H9 (cell line): Measurements from ENCODE around the gene NUDT7. TPM values are rescaled to one million over a fixed set of nuclear protein-coding genes. Genes with fewer than 3 reads are reported as not detected.

Experiments
- DNase-seq: peaks from one replicate; pipeline ENCODE4 v3.0.0-alpha.2; 2017
- H2AFZ ChIP-seq: one replicate; pipeline ENCODE4 v1.6.1; 2013; ENCODE audit warnings: mild to moderate bottlenecking, low read length, control low read depth, moderate library complexity
- H2AK5ac ChIP-seq: 2 replicates; pipeline ENCODE4 v1.6.1; 2013; ENCODE audit warnings: low read length, control low read depth, mixed read lengths; ENCODE audit not compliant: insufficient read length
- H2BK120ac ChIP-seq: one replicate; pipeline ENCODE4 v1.6.1; 2013; ENCODE audit warnings: low read depth, mild to moderate bottlenecking, low read length, control low read depth, inconsistent platforms; ENCODE audit not compliant: poor library complexity, severe bottlenecking
- H2BK12ac ChIP-seq: 2 replicates; pipeline ENCODE4 v1.6.1; 2013; ENCODE audit warnings: low read length, control low read depth, mixed read lengths, low read depth; ENCODE audit not compliant: insufficient read length
- H2BK15ac ChIP-seq: 2 replicates; pipeline ENCODE4 v1.6.1; 2013; ENCODE audit warnings: low read depth, low read length, control low read depth
- H2BK20ac ChIP-seq: one replicate; pipeline ENCODE4 v1.6.1; 2013; ENCODE audit warnings: low read depth, mild to moderate bottlenecking, low read length, control low read depth, inconsistent platforms; ENCODE audit not compliant: poor library complexity, severe bottlenecking
- H2BK5ac ChIP-seq: 2 replicates; pipeline ENCODE4 v1.6.1; 2013; ENCODE audit warnings: low read length, control low read depth, mixed read lengths; ENCODE audit not compliant: insufficient read length
- H3K14ac ChIP-seq: 2 replicates; pipeline ENCODE4 v1.6.1; 2013; ENCODE audit warnings: low read length, control low read depth; ENCODE audit not compliant: insufficient read depth
- H3K18ac ChIP-seq: 2 replicates; pipeline ENCODE4 v1.6.1; 2013; ENCODE audit warnings: low read depth, mild to moderate bottlenecking, mixed read lengths, low read length, control low read depth; ENCODE audit not compliant: insufficient read length
- H3K23ac ChIP-seq: 2 replicates; pipeline ENCODE4 v1.6.1; 2013; ENCODE audit warnings: low read length, control low read depth, mixed read lengths, low read depth; ENCODE audit not compliant: insufficient read length
- H3K23me2 ChIP-seq: 2 replicates; pipeline ENCODE4 v1.6.1; 2013; ENCODE audit warnings: low read depth, mild to moderate bottlenecking, mixed read lengths, low read length, control low read depth; ENCODE audit not compliant: insufficient read length, poor library complexity, severe bottlenecking
- H3K27ac ChIP-seq: 2 replicates; pipeline ENCODE4 v1.5.1; 2013; ENCODE audit warnings: low read length, control low read depth, mixed read lengths, low read depth; ENCODE audit not compliant: insufficient read length
- H3K27me3 ChIP-seq: 2 replicates; pipeline ENCODE4 v1.6.1; 2013; ENCODE audit warnings: low read length, control low read depth, inconsistent platforms; ENCODE audit not compliant: insufficient read depth
- H3K4ac ChIP-seq: 2 replicates; pipeline ENCODE4 v1.6.1; 2013; ENCODE audit warnings: low read depth, mild to moderate bottlenecking, control low read depth, inconsistent platforms, low read length, moderate library complexity
- H3K4me1 ChIP-seq: 2 replicates; pipeline ENCODE4 v1.6.1; 2013; ENCODE audit warnings: low read length, control low read depth, inconsistent platforms; ENCODE audit not compliant: insufficient read depth
- H3K4me2 ChIP-seq: 2 replicates; pipeline ENCODE4 v1.6.1; 2013; ENCODE audit warnings: low read length, control low read depth, mixed read lengths; ENCODE audit not compliant: insufficient read length, insufficient read depth
- H3K56ac ChIP-seq: 2 replicates; pipeline ENCODE4 v1.6.1; 2013; ENCODE audit warnings: low read depth, mild to moderate bottlenecking, mixed read lengths, low read length, control low read depth; ENCODE audit not compliant: insufficient read length
- H3K79me1 ChIP-seq: 2 replicates; pipeline ENCODE4 v1.6.1; 2013; ENCODE audit warnings: low read depth, mild to moderate bottlenecking, moderate library complexity, low read length, control low read depth, inconsistent platforms; ENCODE audit not compliant: insufficient read depth, poor library complexity, severe bottlenecking
- H3K79me2 ChIP-seq: 2 replicates; pipeline ENCODE4 v1.6.1; 2013; ENCODE audit warnings: low read length, control low read depth, inconsistent platforms; ENCODE audit not compliant: insufficient read depth
- H3K9ac ChIP-seq: 2 replicates; pipeline ENCODE4 v1.6.1; 2013; ENCODE audit warnings: low read length, control low read depth, mixed read lengths; ENCODE audit not compliant: insufficient read length; ENCODE audit errors: extremely low read depth
- H3K9me3 ChIP-seq: one replicate; pipeline ENCODE4 v1.6.1; 2013; ENCODE audit warnings: low read depth, low read length, inconsistent platforms; ENCODE audit not compliant: control insufficient read depth
- H3T11ph ChIP-seq: one replicate; pipeline ENCODE4 v1.6.1; 2013; ENCODE audit warnings: mild to moderate bottlenecking, low read length, control low read depth, inconsistent platforms
- H4K20me1 ChIP-seq: one replicate; pipeline ENCODE4 v1.6.1; 2013; ENCODE audit not compliant: control insufficient read depth, insufficient read length, insufficient read depth
- H4K5ac ChIP-seq: 2 replicates; pipeline ENCODE4 v1.6.1; 2013; ENCODE audit warnings: low read depth, mild to moderate bottlenecking, mixed read lengths, low read length, control low read depth; ENCODE audit not compliant: insufficient read length
- H4K8ac ChIP-seq: replicated peaks from 2 replicates; pipeline ENCODE4 v1.6.1; 2013; ENCODE audit warnings: low read length, control low read depth, mixed read lengths, low read depth; ENCODE audit not compliant: insufficient read length
- H4K91ac ChIP-seq: 2 replicates; pipeline ENCODE4 v1.6.1; 2013; ENCODE audit warnings: low read depth, mild to moderate bottlenecking, moderate library complexity, mixed read lengths, low read length, control low read depth; ENCODE audit not compliant: insufficient read length
- H3K27ac Mint-ChIP-seq, 3 experiments: 2 replicates in 2 of 3; 3 replicates in 1 of 3; pipeline ENCODE4 v1.8.0; 2020 to 2021; ENCODE audit warnings: mixed read lengths in 3 of 3, mild to moderate bottlenecking in 1 of 3, moderate library complexity in 1 of 3
- H3K27me3 Mint-ChIP-seq: 2 replicates; pipeline ENCODE4 v1.8.0; 2021; ENCODE audit warnings: low read depth, mild to moderate bottlenecking, moderate library complexity, mixed read lengths
- H3K36me3 Mint-ChIP-seq, 3 experiments: 2 replicates in 2 of 3; 3 replicates in 1 of 3; pipeline ENCODE4 v1.8.0; 2020 to 2021; ENCODE audit warnings: low read depth in 3 of 3, mixed read lengths in 3 of 3; ENCODE audit not compliant: insufficient read depth in 1 of 3
- H3K4me1 Mint-ChIP-seq, 2 experiments: 2 replicates each; pipeline ENCODE4 v1.8.0; 2020; ENCODE audit warnings: mixed read lengths in 2 of 2
- H3K4me3 Mint-ChIP-seq, 2 experiments: 2 replicates in 1 of 2; 3 replicates in 1 of 2; pipeline ENCODE4 v1.8.0; 2020 to 2021; ENCODE audit warnings: mild to moderate bottlenecking in 2 of 2, mixed read lengths in 2 of 2, moderate library complexity in 1 of 2
- H3K9me3 Mint-ChIP-seq, 2 experiments: 2 replicates in 1 of 2; 3 replicates in 1 of 2; pipeline ENCODE4 v1.8.0; 2020; ENCODE audit warnings: mild to moderate bottlenecking in 2 of 2, mixed read lengths in 2 of 2, moderate library complexity in 1 of 2
- CTCF ChIP-seq: fragments of 200-600 bp; sonication (generic); conservative IDR thresholded peaks from 3 replicates; pipeline ENCODE4 v1.8.0; 2021; ENCODE audit warnings: antibody characterized with exemption, mild to moderate bottlenecking
- WGBS: extraction: QIAGEN DNeasy Blood & Tissue Kit; methylation state at CpG from one replicate; pipeline ENCODE4 v1.1.7; 2013; ENCODE audit warnings: missing lambda C conversion rate, low lambda C conversion rate, mixed read lengths; ENCODE audit not compliant: insufficient read length; ENCODE audit errors: extremely low coverage; 5-methylcytosine and 5-hydroxymethylcytosine counted together
- total RNA-seq: library from RNA; stranded (reverse); gene quantifications from 2 replicates; pipeline ENCODE4 v1.2.1, GENCODE V29; 2021

Gene NUDT7
- total RNA-seq, 1 experiment from 2014 or later = 6.8 TPM

GRCh38 chr16:77744141-77744540 is 21.8 kb downstream of the NUDT7 start:
- peaks cover 7% of the 10 kb centered on the region; the same call in 1 of the 2 replicates for H3K27me3 Mint-ChIP-seq
- H3K9me3 Mint-ChIP-seq = no peaks in the 10 kb centered on the region; a peak in 1 of 5 replicates
- no peak for TF ChIP-seq CTCF
- H3K9me3 ChIP-seq = no peaks in the 10 kb centered on the region
- H3K79me2 ChIP-seq = no peaks in the 10 kb centered on the region
- no peak overlapping the region for H3K4me3 Mint-ChIP-seq
- H2AFZ ChIP-seq = no peak overlapping the region
- no peak overlapping the region for H3T11ph ChIP-seq
- no peaks in the 10 kb centered on the region for H3K4me1 Mint-ChIP-seq
- no peak overlapping the region for H3K18ac ChIP-seq
- H2BK20ac ChIP-seq = no peak overlapping the region
- H3K27me3 ChIP-seq = no peaks in the 10 kb centered on the region
- no peak overlapping the region for H3K56ac ChIP-seq
- H4K91ac ChIP-seq = no peak overlapping the region
- H4K8ac ChIP-seq = no peak overlapping the region
- no peak overlapping the region for H3K9ac ChIP-seq
- no peak overlapping the region for H4K5ac ChIP-seq
- H2BK12ac ChIP-seq = no peak overlapping the region
- H3K4ac ChIP-seq = no peak overlapping the region
- H2BK5ac ChIP-seq = no peak overlapping the region
- no peaks in the 10 kb centered on the region for H3K23me2 ChIP-seq
- H3K27ac ChIP-seq = no peak overlapping the region
- no CpG with 5 or more reads among the region's 4 CpGs for WGBS
- no peaks in the 10 kb centered on the region for H4K20me1 ChIP-seq
- no peaks in the 10 kb centered on the region for H3K4me1 ChIP-seq
- no peak overlapping the region for H3K14ac ChIP-seq
- H2BK120ac ChIP-seq = no peak overlapping the region
- H2AK5ac ChIP-seq = no peak overlapping the region
- no peak overlapping the region for H3K23ac ChIP-seq
- no peak overlapping the region for H3K4me2 ChIP-seq
- H3K79me1 ChIP-seq = no peaks in the 10 kb centered on the region
- DNase-seq = no peak
- H2BK15ac ChIP-seq = no peak overlapping the region
- H3K27ac Mint-ChIP-seq = no peak overlapping the region
- H3K36me3 Mint-ChIP-seq = no peaks in the 10 kb centered on the region; a peak in 1 of 7 replicates
